GF-D8 (cell line): ENCODE data around the gene SH2D6.

ENCODE experiments used
- DNase-seq: peaks from one replicate; lab custom pipeline; 2025; lab: John Stamatoyannopoulos, UW

The SH2D6 gene

DNA sequence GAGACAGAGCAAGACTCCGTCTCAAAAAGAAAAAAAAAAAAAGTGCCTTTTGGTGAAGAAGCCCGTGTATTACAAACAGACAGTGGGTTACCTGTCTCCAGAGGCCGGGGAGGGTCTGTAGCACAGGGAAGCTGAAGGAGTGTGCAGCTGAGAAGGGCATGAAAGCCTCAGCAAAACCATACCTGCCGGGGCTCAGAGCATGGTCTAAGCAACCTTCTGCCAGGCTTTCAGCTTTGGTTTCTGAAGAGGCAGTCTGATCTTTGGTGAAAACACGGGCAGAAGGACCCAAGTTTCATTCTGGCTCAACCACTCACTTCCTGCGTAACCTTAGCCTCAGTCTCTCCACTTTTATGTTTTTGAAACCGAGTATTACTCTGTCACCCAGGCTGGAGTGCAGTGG is 21.5 kb downstream of the SH2D6 start:
- DNase-seq: no peak

DNA sequence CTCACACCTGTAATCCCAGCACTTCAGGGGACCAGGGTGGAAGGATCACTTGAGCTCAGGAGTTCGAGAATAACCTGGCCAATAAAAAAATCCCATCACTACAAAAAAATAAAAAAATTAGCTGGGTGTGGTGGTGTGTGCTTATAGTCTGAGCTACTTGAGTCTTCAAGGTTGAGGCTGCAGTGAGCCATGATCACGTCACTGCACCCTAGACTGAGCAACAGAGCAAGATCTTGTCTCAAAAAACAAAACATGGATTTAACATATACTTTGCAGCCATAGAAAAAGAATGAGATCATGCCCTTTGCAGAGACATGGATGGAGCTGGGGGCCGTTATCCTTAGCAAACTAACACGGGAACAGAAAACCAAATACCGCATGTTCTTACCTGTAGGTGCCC is 22.2 kb downstream of the SH2D6 start:
- no peak for DNase-seq

DNA sequence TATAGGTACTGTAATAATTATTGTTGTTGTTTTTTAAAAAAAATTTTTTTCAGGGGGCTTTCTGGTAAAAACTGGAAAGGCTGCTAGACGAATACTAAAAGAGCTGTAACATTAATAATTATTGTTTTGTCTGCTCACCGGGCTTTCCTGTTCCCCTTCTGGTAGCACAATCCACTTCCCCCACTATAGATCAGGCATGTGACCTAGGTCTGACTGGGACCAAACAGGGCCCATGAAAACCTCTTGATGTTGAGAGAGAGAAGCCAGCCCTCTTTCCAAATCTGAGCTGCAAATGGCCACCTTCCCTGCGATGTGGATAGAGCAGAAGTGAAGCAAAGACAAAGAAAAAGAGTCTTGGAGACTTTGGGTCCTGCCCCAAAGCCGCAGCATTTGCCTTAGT is 23.4 kb downstream of the SH2D6 start:
- no peak for DNase-seq

DNA sequence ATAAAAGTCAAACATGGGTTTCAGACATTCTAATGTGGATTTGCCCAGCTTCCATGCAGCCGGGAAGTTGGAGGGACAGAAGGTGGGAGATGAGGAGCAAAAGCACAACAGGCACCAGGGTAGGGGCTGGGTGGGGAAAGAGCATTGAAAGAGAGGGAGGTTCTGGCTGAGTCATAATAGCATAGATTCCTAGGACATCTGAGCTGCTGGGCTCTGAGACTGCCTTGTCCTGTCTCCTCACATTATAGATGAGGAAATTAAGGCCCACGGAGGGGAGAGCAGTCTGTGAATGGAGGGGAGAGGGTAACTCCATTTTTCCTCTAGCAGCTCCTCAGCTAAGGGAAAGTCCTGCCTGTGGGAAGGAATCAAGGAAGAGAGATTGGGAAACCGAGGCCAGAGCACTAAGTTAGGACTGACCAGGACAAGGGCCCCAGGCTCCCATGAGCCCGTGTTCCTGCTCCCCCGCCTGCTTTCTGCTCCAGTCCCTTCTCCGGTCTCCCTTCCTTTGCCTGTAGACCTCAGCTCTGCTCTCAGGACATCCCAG is 26.2 kb downstream of the SH2D6 start:
- DNase-seq: no peak

DNA sequence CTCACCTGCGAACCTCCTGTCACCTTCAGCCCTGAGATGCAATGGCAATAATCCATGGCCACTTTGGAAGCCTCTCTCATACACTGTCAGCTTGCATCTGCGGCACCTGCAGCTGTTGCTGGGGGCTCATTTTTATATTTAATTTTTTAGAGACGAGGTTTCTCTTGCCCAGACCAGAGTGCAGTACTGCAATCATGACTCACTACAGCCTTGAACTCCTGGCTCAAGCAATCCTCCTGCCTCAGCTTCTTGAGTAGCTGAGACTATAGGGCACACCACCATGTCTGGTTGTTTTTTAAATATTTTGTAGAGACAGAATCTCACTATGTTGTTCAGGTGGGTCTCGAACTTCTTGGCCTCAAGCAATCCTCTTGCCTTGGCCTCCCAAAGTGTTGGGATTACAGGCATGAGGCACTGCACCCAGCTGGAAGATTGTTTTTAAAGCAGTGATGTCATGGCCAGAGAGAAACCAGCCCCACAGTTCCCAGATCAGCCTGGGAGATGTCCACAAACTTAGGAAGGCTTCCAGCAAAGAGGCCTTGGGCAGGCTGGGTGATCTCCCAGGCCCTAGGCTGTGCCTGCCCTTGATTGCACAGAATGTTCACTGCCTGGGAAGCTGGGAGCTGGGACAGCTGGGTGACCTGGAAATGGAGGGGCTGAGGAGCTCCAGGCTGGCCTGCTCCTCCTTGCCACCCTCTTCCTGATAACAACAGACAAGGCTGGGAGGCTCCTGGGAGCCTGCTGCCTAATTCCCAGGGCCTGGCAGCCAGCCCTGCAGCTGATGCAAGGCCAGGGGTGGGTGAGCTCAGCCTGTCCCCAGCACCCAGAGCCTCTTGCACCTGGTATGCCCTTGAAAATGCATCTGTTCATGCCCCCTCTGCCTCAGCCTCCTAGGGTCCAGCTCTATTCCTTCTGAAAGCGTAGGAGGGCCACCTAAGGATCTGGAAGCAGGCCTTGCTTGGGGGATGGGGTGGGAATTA is 27.1 kb downstream of the SH2D6 start:
- DNase-seq: no peak

DNA sequence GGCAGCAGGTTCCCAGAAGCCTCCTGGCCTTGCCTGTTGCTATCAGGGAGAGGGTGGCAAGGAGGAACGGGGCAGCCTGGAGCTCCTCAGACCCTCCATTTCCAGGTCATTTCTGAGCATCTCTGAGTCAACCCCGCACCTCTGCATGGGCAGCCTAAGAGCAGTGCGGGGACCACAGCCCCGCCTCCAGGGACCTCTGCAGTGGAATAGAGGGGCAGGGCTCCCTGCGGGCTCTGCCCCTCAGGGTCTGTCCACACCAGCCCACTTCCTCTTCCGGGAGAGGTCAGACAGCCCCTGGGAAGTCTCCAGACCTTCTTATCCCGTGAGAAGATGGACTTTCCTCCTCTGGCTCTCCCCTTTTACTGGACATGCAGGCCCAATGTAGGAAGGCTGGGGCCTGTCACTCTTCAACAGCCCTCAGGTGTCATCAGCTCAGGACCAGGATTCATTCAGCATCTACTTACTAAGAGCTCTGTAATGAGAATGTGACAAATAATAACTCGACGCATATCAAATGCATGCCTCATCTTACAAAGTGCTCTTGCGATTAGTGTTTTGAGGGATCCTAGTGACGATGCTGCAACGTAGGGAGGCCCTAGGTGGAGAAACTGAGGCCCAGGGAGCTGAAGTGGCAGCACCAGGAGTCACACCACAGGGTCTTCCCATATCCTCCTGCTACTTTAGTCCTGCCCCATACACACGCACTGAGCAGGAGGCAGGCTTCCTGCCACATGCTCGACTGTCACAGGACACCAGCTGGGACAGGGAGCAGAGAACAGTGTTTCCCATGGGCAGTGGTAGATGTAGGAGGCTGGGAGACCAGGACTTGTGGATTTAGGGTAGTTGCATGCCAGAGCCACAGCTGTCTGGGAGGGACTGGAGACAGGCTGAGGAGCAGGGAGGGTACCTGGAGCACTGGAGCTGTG is 28.0 kb downstream of the SH2D6 start:
- DNase-seq: no peak

DNA sequence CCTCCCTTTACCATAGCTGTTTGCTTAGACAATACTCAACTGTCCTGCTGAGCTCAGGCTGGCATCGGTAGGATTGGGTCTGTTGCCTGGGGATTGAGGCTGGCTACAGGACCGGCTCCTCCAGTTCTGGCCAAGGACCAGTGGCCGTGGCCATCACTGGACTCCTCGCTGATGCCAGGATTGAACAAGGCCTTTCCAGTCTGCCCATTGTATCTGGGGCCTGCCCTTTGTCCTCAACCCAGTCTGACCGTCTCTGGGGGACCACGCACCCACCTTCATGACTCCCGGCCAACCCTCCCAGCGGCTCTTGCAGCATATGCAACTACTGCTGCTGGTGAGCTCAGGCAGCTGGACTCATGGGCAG is 28.7 kb downstream of the SH2D6 start:
- DNase-seq: no peak

DNA sequence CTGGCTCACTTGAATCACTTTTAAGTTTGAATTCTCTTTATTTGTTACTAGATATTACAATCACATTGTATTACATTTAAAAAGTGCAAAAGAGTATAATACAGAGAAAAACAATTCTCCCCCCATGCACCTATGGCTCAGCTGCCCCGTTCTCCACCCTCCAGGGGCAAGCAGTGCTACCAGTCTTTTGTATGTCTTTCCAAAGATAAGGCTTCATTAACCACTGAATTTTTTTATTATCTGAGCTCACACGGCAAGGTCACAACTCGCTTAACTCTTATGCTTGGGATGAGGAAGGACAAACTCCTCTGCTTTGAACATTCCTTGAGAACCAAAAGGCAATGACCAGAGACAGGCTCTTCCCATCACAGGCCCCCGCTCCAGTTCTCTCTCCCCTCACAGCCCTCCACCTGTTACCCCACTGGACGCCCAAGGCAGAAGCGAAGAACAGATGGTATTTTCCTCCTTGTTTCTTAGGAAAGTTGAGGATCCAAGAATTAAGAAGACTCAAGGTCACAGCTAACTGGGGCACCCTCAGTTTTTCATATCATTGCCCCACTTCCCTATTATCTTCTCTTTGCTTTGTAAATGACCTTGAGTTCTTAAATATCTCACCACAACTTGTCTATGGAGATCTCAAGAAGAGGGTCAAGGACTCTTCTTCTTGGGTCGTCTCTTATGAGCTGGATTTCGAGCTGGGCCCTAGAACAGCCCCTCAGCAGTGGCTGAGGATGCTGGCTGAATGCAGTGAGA is 30.1 kb downstream of the SH2D6 start:
- no peak for DNase-seq

DNA sequence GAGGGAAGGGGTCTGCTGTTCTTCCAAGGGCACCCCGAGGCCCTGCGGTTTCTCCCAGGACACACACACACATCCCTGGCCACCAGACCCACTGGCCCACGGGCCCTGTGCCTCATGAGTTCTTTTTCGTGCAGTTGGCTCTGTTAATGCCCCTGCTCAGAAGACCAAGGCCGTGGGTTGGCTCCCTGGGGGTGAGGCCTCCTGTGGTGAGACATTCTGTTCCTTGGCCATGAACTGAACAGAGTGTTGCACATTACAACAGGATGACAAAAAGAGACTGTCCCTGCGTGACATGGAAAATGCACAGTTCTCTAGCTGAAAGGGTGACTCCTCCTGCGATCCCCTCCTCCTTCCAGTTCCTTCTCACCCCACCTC is 30.7 kb downstream of the SH2D6 start:
- DNase-seq: no peak

DNA sequence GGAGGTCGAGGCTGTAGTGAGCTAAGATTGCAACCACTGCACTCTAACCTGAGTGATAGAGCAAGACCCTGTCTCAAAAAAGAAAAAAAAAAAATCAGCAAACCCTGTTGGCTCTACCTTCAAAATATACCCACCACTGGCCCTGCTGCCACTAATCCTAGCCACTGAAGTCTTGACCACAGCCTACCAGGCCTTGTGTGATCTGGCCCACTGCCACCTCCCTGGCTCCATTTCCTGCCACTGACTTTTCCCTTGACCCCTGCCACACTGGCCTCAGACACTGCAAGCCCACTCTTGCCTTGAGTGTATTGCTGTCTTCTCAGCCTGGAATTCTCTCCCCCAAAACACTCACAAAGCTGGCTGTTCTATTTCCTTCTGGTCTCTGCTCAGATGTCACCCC is 33.7 kb downstream of the SH2D6 start:
- DNase-seq: no peak

DNA sequence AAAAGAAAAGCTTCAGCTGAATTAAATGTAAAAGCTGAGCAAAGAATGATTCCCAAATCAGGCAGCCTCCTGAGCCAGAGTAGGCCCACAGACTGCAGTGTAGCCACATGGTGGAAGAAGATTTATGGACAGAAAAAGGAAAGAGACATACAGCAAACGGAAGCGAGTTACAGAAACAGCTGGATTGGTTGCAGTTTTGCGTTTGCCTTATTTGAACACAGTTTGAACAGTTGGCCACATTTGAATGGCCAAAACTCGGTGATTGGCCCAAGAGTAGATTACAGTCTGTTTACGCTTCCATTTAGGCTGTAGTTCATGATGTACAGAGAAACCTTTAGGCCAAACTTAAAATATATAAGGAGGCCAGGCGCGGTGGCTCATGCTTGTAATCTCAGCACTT is 35.1 kb downstream of the SH2D6 start:
- DNase-seq: no peak

DNA sequence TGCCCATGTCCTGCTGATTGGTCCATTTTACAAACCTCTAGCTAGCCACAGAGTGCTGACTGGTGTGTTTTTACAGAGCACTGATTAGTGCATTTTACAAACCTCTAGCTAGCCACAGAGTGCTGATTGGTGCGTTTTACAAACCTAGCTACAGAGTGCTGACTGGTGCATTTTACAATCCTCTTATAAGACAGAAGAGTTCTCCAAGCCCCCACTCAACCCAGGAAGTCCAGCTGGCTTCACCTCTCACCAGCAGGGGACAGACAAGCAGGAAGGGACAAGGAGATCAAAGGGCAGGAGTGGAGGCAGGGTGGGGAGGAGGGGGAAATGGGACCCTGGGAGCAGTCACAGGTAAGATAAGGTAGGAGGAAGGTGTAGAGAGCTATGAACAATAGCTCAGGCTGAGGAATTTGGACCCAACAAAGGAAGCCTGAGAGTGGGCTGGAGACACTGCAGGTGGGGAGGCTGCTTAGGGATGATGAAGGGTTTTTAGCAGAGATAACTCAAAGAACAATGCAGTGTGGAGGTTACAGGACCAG is 37.1 kb downstream of the SH2D6 start:
- DNase-seq: no peak

DNA sequence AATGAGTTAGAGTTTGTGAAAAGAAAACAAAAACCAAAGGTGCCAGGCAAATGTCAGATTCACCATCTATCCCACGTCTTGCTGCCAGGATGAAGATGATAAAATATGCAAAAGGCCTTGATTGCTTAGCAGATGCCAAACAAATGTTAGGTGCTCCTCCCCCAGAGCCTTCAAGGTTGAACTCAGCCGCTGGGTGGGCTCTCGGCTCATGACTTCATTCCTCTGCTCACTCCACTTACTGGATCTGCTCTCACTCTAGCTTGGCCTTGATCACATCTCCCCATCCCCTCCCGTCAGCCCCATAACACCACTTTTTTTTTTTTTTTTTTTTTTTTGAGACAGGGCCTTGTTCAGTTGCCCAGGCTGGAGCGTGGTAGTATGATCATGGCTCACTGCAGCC is 38.5 kb downstream of the SH2D6 start:
- DNase-seq: no peak

DNA sequence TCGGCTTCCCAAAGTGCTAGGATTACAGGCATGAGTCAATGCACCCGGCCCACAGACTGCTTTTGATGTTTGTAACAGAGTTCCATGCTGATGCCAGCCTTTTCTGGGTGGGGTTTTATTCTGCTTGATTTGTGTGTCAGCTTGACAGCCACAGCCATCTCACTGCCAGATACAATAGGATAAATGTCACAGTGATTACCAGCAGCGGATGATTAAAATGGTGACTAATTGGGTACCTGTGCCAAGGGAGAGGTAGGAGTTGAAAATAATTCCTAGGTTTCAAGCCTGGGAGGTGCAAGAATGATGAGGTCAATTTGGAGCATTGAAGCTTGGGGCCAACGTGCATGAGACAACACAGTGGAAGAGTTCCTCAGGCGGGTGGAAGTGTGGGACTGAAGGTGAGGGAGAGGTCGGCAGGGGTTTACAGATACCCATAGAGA is 39.4 kb downstream of the SH2D6 start:
- no peak for DNase-seq

DNA sequence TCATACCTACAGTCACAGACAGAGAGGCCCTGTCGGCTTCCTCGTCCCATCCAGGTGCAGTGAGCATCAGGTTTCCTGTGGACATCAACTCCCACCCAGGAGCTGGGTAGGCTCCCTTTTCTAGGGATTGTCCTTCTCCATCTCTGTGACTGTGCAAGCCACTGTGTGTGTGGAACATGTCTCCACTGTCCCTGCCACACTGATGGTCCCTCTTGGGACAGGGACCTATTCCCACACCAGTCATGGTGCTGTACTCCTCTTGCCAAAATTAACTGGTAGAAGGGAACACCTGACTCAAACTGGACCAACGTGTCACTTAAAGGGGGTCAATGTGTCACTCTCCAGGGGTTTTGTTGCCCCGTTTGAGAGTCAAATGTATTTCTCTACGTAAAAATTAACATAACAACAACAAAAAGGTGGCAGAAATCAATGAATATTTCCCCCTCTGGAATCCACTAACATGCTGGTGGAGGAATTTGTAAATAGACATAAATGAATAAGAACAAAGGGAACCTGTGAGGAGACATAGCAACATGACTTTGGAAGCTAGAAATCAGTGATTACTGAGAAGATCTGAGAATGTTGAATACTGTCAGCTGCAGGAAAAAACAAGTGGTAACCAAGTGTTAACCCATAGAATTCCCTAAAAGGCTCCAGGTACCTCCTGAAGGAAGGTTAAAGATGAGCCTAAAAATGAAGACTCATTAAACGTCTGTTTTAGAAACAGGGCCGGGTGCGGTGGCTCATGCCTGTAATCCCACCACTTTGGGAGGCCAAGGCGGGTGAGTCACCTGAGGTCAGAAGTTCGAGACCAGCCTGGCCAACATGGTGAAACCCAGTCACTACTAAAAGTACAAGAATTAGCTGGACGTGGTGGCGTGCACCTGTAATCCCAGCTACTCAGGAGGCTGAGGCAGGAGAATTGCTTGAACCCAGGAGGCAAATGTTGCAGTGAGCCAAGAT is 40.4 kb downstream of the SH2D6 start:
- no peak for DNase-seq

DNA sequence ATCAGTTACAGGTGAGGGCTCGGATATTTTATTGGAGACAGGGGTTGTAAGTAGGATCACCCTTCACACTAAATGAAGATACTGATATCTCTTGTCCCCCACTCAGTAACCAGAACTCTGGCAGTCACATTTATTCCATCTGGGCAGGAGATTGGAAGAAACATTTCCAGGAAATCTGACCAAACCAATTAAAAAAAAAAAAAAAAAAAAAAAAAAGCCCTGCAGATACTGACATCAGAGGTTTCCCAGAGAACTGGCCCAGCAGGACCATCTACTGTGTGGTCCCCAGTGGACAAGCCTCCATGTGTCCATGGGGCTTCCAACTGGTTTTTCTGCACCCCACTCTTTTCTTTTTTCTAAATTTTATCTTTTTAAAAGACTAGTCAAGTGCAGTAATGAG is 41.3 kb downstream of the SH2D6 start:
- DNase-seq: no peak

DNA sequence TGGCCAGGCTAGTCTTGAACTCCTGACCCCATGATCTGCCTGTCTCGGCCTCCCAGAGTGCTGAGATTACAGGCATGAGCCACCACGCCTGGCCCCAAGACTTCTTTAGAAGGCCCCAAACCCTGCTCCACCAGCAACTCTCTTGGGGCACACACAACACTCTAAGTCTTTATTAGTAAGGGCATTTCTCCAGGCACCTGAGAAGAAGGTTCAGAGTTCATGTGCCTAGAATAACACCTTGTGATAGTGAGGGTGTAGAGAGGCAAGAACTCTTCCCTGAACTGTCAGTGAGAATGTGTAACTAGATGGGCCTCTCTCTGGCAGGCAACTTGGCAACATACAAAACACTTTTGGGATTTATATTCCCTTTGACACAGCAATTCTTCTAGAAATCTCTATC is 43.8 kb downstream of the SH2D6 start:
- no peak for DNase-seq

DNA sequence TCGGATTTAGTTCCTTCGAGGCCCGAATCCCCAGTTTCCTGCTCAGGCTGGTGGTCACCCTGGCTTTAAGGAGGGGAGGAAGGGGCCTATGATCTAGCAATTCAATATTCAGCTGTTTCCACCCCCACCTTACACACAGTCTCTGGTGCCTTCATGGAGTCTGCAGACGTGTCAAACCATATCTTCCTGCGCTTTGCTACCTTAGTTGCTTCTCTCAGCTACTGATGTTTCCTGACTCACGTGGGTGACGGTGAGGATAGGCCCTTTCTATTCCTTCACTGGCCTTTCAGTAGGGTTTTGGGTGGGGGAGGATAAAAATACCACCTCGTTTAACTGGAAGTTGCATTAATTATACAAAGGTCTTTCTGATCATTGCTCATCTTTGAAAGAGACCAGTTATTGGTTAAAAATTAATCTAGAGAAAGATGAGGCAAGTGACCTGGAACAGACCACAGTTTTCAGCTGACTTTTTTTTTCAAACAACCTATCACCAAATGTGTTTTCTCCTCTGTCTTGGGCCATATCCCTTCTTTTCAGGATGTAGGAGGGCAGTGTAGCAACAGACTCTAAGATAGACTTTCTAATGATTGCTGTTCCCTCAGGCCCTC is 49.7 kb downstream of the SH2D6 start:
- DNase-seq: no peak

DNA sequence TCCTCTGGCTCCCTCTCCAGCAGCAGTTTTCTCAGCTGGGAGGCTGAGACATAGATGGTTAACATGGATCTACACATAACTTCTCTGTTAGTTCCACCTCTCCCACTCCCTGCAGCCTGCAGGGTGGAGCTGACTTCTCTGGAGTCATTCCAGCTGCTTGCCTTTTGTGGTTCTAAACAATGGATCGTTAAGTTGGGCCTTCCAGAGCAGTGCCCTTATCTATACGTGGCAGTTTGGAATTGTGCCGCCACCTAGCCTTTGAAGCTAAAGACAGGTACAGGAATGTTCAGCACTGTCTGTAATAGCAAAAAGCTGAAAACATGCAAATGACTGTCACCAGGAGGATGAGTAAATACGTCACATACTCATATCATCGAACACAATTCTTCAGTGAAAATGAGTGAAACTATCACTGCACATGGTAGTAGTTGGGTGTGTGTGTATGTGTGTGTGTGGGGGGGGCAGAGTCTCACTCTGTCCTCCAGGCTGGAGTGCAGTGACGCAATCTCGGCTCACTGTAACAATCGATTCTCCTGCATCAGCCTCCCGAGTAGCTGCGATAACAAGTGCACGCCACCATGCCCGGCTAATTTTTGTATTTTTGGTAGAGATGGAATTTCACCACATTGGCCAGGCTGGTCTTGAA is 50.3 kb downstream of the SH2D6 start:
- no peak for DNase-seq
